ENCODE measurements around the gene MPHOSPH6.

The MPHOSPH6 gene

GRCh38 chr16:82175627-82176026 lies 5.6 kb upstream of the MPHOSPH6 start:
- no peak for DNase-seq (ENCODE audit: low spot score)
- H3K27ac ChIP-seq, result no peak overlapping the region
- no peak for TF ChIP-seq CTCF (IDR thresholded peaks at IDR 0.05)

GRCh38 chr16:82167670-82168069 lies 2.4 kb downstream of the MPHOSPH6 start:
- Histone ChIP-seq H3K27ac (no peak overlapping the region), H3K4me3 (no peak overlapping the region)
- no peak for TF ChIP-seq CTCF (IDR thresholded peaks at IDR 0.05)
- DNase-seq (ENCODE audit: low spot score), result no peak

More at GRCh38 chr16:82175627-82176026, 5.6 kb upstream of the MPHOSPH6 start:
- H3K4me3 ChIP-seq, result no peak overlapping the region

GRCh38 chr16:82160226-82160625 lies 9.8 kb downstream of the MPHOSPH6 start:
- no peak overlapping the region for H3K4me3 ChIP-seq
- no peak for DNase-seq (ENCODE audit: low spot score)
- no peak overlapping the region for H3K27ac ChIP-seq
- no peak for TF ChIP-seq CTCF (IDR thresholded peaks at IDR 0.05)

DNA sequence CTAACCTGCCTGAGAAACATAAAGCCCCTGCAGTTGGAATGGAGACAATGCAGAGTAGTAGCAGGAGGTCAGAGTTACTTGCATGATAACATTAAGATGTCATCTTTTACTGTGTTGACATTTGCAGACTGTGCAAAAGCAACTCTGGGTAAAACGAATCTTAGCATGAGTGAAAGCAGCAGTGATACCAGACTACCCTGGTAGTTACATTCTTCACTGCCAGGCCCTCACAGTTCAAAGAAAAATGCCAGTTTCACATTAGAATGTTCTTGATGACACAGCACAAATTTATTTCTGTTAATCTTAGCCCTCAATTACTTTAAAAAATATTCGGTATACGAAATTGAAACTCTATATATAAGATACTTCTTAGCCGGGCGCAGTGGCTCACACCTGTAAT lies 12.2 kb downstream of the MPHOSPH6 start:
- H3K4me3 ChIP-seq, result no peak overlapping the region
- DNase-seq (ENCODE audit: low spot score), result no peak
- no peak for TF ChIP-seq CTCF (IDR thresholded peaks at IDR 0.05)
- H3K27ac ChIP-seq, result no peak overlapping the region

DNA sequence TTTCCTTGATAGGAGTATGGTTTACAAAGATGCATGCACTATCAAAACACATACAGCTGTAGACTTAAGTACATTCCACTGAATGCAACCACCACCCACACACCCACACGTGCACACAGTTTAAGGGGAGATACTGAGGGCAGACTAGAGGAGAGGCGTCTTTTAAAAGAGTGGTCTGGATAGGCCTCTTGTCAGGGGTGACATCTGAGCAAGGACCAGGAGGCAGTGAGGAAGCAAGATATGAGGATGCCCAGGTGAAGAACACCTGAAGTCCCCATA lies 12.6 kb downstream of the MPHOSPH6 start:
- Histone ChIP-seq H3K4me3 (no peak overlapping the region), H3K27ac (no peak overlapping the region)
- no peak for TF ChIP-seq CTCF (IDR thresholded peaks at IDR 0.05)
- DNase-seq (ENCODE audit: low spot score), result no peak

DNA sequence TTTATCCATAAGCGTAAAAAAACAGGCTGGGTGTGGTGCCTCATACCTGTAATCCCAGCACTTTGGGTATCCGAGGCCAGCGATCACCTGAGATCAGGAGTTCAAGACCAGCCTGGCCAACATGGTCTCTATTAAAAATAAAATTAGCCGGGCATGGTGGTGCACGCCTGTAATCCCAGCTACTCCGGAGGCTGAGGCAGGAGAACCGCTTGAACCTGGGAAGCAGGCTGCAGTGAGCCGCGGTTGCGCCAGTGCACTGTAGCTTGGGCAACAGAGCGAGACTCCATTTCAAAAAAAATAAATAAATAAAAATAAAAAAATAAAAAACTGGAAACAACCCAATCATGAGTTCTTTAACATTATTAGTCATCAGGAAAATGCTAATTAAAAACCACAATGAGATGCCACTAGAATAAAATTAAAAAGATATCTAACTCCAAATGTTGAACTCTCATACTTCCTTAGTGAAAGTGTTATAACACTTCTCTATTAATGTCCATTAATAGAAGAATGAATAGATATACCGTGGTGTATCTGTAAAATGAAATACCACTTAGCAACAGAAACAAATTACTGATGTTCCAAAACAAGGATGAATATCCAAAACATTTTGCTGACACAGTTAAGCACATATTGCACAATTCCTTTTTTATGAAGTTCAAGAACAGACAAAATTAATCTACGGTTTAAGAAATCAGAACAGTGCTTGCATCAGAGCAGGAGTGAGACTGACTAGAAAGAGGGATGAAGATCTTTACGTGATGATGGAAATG lies 13.1 kb downstream of the MPHOSPH6 start:
- Histone ChIP-seq H3K27ac (no peak overlapping the region), H3K4me3 (no peak overlapping the region)
- DNase-seq (ENCODE audit: low spot score), result no peak
- no peak for TF ChIP-seq CTCF (IDR thresholded peaks at IDR 0.05)

DNA sequence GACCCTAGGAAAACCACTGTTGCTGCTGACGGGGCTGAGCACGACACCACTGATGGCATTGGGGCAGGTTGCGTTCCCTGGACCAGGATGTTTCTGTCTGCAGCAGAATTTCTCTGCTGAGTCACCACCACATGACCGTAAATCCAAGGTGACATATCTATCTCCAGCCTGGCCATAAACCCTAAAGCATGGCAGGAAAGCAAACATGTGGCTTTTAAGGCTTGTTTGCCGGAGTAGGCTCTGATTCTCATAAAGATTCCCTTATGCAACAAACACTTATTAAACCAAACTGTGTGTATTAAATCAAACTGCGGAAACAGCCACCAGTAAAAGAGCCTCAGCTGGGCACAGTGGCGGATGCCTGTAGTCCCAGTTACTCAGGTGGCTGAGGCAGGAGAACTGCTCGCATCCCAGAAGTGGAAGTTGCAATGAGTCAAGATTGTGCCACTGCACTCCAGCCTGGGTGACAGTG lies 17.3 kb downstream of the MPHOSPH6 start:
- no peak overlapping the region for H3K4me3 ChIP-seq
- no peak for DNase-seq (ENCODE audit: low spot score)
- TF ChIP-seq CTCF (IDR thresholded peaks at IDR 0.05), result no peak
- no peak overlapping the region for H3K27ac ChIP-seq

All from coronary artery (tissue), 2 donors.